Smooth muscle cell (in vitro differentiated cells): Measurements from ENCODE around the gene SH3PXD2B. TPM values are rescaled to one million over a fixed set of nuclear protein-coding genes. Genes with fewer than 3 reads are reported as not detected.

ENCODE experiments used
- DNase-seq: peaks from one replicate; lab custom pipeline; 2025; ENCODE audit not compliant: unreplicated experiment; lab: John Stamatoyannopoulos, UW
- H2AFZ ChIP-seq: fragments of 200-600 bp; sonication (generic); 2 replicates; pipeline ENCODE4 v1.6.0; 2016; ENCODE audit warnings: antibody characterized with exemption, low read depth, mild to moderate bottlenecking
- H3F3A ChIP-seq: fragments of 200-600 bp; sonication (generic); 2 replicates; pipeline ENCODE4 v1.6.0; 2017; ENCODE audit warnings: antibody characterized with exemption, low read depth
- H3K27ac ChIP-seq: fragments of 200-600 bp; sonication (generic); 2 replicates; pipeline ENCODE4 v1.5.1; 2016; ENCODE audit warnings: low read depth, mild to moderate bottlenecking
- H3K27me3 ChIP-seq: fragments of 200-600 bp; sonication (generic); 2 replicates; pipeline ENCODE4 v1.6.1; 2016; ENCODE audit warnings: low read depth, mild to moderate bottlenecking
- H3K36me3 ChIP-seq: fragments of 200-600 bp; sonication (generic); 2 replicates; pipeline ENCODE4 v1.5.1; 2016; ENCODE audit warnings: low read depth
- H3K4me1 ChIP-seq: fragments of 200-600 bp; sonication (generic); 2 replicates; pipeline ENCODE4 v1.5.1; 2016; ENCODE audit warnings: low read depth
- H3K4me2 ChIP-seq: fragments of 200-600 bp; sonication (generic); 2 replicates; pipeline ENCODE4 v1.6.0; 2016; ENCODE audit warnings: mild to moderate bottlenecking
- H3K4me3 ChIP-seq: fragments of 200-600 bp; sonication (generic); 2 replicates; pipeline ENCODE4 v1.5.1; 2016; ENCODE audit warnings: mild to moderate bottlenecking
- H3K79me2 ChIP-seq: fragments of 200-600 bp; sonication (generic); 2 replicates; pipeline ENCODE4 v1.6.0; 2016; ENCODE audit warnings: low read depth, mild to moderate bottlenecking
- H3K9ac ChIP-seq: fragments of 200-600 bp; sonication (generic); 2 replicates; pipeline ENCODE4 v1.6.0; 2016; ENCODE audit warnings: low read depth
- H3K9me3 ChIP-seq: fragments of 200-600 bp; sonication (generic); replicated peaks from 2 replicates; pipeline ENCODE4 v1.5.1; 2016; ENCODE audit warnings: low read depth
- H4K20me1 ChIP-seq: fragments of 200-600 bp; sonication (generic); 2 replicates; pipeline ENCODE4 v1.6.0; 2016; ENCODE audit warnings: low read depth
- WGBS: methylation state at CpG from one replicate; pipeline ENCODE4 v1.1.7; 2016; ENCODE audit warnings: low lambda C conversion rate; 5-methylcytosine and 5-hydroxymethylcytosine counted together
- polyA plus RNA-seq: library from polyadenylated mRNA; unstranded; fragments of >200 nt; fragmentation: Nextera tagmentation; extraction: Ambion mirVana; gene quantifications from 2 replicates; pipeline ENCODE4 v1.2.1, GENCODE V29; 2016
- total RNA-seq: library from RNA; depleted of rRNA; stranded (reverse); fragments of >200 nt; gene quantifications from 2 replicates; pipeline ENCODE4 v1.2.3, GENCODE V29; 2014
- TF ChIP-seq, protein P1 (sequence below): fragments of 200-600 bp; sonication (generic); IDR thresholded peaks from 2 replicates; pipeline ENCODE4 v1.5.1; 2017; ENCODE audit warnings: borderline replicate concordance, mild to moderate bottlenecking, antibody characterized with exemption; ENCODE audit not compliant: insufficient read depth, poor library complexity, severe bottlenecking

The SH3PXD2B gene
- total and polyA plus RNA-seq, 2 experiments from 2014 or later = 36.5 to 39.4 TPM

DNA sequence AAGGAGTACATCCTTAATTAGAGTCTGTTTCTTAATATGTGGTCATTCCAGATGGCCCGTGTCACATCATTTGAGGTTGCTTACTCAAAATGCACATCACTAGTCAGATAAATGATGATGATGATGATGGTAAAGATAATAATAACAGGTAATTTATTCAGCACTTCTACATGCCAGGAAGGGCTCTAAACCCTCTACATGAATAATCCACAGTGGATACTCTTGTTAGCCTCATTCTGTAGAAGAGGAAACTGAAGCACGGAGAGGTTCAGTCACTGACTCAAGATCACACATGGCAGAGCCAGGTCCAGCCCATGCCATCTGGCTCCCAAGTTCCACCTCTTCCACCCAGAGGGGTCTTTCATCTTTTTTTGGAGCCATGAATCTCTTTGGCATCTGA lies 11.7 kb downstream of the SH3PXD2B start:
- peaks cover 14% of the 10 kb centered on the region for H3K4me1 ChIP-seq
- no peak overlapping the region for H3K4me3 ChIP-seq
- no peak overlapping the region for H2AFZ ChIP-seq
- no peak overlapping the region for H3K9ac ChIP-seq
- 72% methylated on average over 2 of the region's 2 CpGs for WGBS
- no peaks in the 10 kb centered on the region for H3K36me3 ChIP-seq
- peaks cover 100% of the 10 kb centered on the region for H4K20me1 ChIP-seq
- H3K27ac ChIP-seq = peak overlapping the region; percentile 83
- H3K79me2 ChIP-seq = peaks cover 98% of the 10 kb centered on the region
- H3F3A ChIP-seq = no peaks in the 10 kb centered on the region
- TF ChIP-seq, protein P1, sequence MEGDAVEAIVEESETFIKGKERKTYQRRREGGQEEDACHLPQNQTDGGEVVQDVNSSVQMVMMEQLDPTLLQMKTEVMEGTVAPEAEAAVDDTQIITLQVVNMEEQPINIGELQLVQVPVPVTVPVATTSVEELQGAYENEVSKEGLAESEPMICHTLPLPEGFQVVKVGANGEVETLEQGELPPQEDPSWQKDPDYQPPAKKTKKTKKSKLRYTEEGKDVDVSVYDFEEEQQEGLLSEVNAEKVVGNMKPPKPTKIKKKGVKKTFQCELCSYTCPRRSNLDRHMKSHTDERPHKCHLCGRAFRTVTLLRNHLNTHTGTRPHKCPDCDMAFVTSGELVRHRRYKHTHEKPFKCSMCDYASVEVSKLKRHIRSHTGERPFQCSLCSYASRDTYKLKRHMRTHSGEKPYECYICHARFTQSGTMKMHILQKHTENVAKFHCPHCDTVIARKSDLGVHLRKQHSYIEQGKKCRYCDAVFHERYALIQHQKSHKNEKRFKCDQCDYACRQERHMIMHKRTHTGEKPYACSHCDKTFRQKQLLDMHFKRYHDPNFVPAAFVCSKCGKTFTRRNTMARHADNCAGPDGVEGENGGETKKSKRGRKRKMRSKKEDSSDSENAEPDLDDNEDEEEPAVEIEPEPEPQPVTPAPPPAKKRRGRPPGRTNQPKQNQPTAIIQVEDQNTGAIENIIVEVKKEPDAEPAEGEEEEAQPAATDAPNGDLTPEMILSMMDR = no peak
- H3K9me3 ChIP-seq = no peaks in the 10 kb centered on the region
- H3K4me2 ChIP-seq = no peak overlapping the region
- no peak for DNase-seq
- H3K27me3 ChIP-seq = no peaks in the 10 kb centered on the region

DNA sequence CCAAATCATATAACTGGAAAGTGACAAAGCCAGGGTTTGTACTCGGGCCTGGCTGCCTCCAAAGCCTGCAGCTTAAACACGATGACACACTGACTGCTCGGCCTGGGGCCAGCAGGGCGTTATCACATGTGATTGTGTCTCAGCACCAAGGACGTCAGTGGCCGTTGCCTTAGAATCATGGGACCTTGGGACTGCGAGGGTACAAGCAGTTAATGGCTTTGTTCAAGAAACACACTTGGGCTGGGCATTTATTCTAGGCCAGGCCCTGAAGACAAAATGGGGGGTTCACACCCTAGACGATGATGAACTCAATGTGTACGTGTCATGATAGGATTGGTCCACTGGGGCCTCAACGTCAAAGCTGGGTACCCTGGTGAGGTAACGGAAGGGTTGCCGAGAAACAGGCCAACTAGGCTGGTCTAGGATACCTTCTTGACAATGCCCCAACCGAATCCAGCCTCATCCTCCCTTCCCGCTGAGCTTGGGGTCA lies 13.0 kb downstream of the SH3PXD2B start:
- no peak overlapping the region for H3K9ac ChIP-seq

DNA sequence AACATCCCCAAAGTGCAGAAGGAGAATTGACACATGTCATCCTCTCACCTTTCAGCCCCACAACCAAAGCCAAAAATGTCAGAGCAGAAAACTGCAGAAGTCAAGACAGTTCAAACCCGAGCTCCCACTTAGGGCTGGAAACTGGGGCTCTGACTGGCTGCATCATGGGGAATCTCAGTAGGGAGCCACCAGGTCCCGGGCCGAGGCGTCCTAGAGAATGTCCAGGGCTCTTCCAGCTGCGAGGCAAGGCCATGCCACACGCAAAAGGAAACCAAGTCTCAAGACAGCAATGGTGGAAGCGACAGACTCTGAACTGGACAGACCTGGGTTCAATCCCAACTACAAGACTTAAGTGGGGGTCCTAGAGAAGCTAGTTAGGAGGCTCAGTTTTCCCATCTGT lies 13.8 kb downstream of the SH3PXD2B start:
- Histone ChIP-seq H3K36me3 (no peaks in the 10 kb centered on the region), H3K27ac (no peak overlapping the region), H3K9ac (no peak overlapping the region), H3K27me3 (no peaks in the 10 kb centered on the region), H3K4me2 (no peak overlapping the region), H2AFZ (no peak overlapping the region), H3K4me1 (peaks cover 14% of the 10 kb centered on the region), H3K9me3 (no peaks in the 10 kb centered on the region), H3K4me3 (no peak overlapping the region), H4K20me1 (peaks cover 100% of the 10 kb centered on the region), H3F3A (no peaks in the 10 kb centered on the region), H3K79me2 (peaks cover 96% of the 10 kb centered on the region)
- WGBS = 97% methylated on average over 7 of the region's 7 CpGs
- DNase-seq = no peak
- TF ChIP-seq, protein P1 = no peak

More for the DNA sequence above, 13.0 kb downstream of the SH3PXD2B start:
- TF ChIP-seq, protein P1 = no peak
- Histone ChIP-seq H3K4me3 (no peak overlapping the region), H3K36me3 (no peaks in the 10 kb centered on the region), H4K20me1 (peaks cover 100% of the 10 kb centered on the region), H3F3A (no peaks in the 10 kb centered on the region), H3K27ac (peak overlapping the region; percentile 30), H3K27me3 (no peaks in the 10 kb centered on the region), H3K4me2 (no peak overlapping the region), H2AFZ (no peak overlapping the region), H3K9me3 (no peaks in the 10 kb centered on the region), H3K4me1 (peaks cover 14% of the 10 kb centered on the region), H3K79me2 (peaks cover 96% of the 10 kb centered on the region)
- DNase-seq = no peak
- WGBS = 76% methylated on average over 14 of the region's 14 CpGs

DNA sequence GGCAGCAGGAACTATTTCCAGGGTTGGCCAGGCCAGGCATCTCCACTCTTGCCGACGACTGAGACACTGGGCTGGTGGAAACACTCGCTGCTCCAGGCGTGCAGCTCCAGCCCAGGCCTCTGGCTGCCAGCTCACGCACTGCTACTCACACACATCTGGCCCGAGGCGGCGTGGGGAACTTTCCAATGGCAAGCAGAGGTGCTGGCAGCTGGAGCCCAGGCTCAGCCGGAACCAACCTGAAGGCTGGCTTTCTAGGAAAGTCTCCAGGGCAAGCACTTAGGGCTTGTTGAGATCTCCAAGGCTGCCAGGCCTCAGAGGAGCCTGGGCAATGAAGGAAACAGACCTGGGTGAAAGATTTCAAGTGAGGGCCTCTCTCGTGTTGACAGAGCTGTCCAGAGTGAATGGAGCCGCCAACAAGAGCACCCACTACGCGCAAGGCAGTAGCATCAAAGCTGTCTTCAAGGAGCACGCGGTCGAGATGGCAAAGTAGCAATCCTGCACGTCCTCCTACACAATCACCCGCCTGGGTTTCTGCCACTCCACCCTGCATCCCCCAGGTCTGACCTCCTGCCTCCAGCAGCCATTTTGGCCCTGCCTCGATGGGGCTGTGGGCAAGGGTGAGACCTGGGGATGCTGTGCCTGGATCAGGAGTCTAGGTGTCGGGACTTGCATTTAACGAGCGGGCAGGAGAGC lies 14.4 kb downstream of the SH3PXD2B start:
- no peak for DNase-seq
- peaks cover 19% of the 10 kb centered on the region for H3K4me1 ChIP-seq
- no peaks in the 10 kb centered on the region for H3K27me3 ChIP-seq
- H3K27ac ChIP-seq = no peak overlapping the region
- H3K4me3 ChIP-seq = no peak overlapping the region
- TF ChIP-seq, protein P1 = no peak
- H3F3A ChIP-seq = no peaks in the 10 kb centered on the region
- 87% methylated on average over 22 of the region's 22 CpGs for WGBS
- no peaks in the 10 kb centered on the region for H3K36me3 ChIP-seq
- peaks cover 100% of the 10 kb centered on the region for H4K20me1 ChIP-seq
- no peak overlapping the region for H3K9ac ChIP-seq
- H3K9me3 ChIP-seq = no peaks in the 10 kb centered on the region
- no peak overlapping the region for H2AFZ ChIP-seq
- no peak overlapping the region for H3K4me2 ChIP-seq
- H3K79me2 ChIP-seq = peaks cover 96% of the 10 kb centered on the region
